Ishikawa (cell line): Measurements from ENCODE around the gene DGKE.

Source experiments
- CEBPB ChIP-seq: IDR thresholded peaks from 2 replicates; pipeline ENCODE4 v1.6.1; 2012
- CREB1 ChIP-seq: IDR thresholded peaks from 2 replicates; pipeline ENCODE4 v1.6.1; 2012; ENCODE audit warnings: low read depth
- EGR1 ChIP-seq: IDR thresholded peaks from 2 replicates; pipeline ENCODE4 v1.6.1; 2012
- EP300 ChIP-seq: IDR thresholded peaks from 2 replicates; pipeline ENCODE4 v1.6.1; 2012; ENCODE audit warnings: borderline replicate concordance
- FOXM1 ChIP-seq: IDR thresholded peaks from 2 replicates; pipeline ENCODE4 v1.6.1; 2012; ENCODE audit warnings: low read depth, borderline replicate concordance
- MAX ChIP-seq: IDR thresholded peaks from 2 replicates; pipeline ENCODE4 v1.6.1; 2012
- NFIC ChIP-seq: IDR thresholded peaks from 2 replicates; pipeline ENCODE4 v1.6.1; 2012
- RAD21 ChIP-seq: IDR thresholded peaks from 2 replicates; pipeline ENCODE4 v1.6.1; 2012; ENCODE audit warnings: low read depth
- REST ChIP-seq: IDR thresholded peaks from 2 replicates; pipeline ENCODE4 v1.6.1; 2012; ENCODE audit warnings: low read depth, mild to moderate bottlenecking
- TAF1 ChIP-seq: IDR thresholded peaks from 2 replicates; pipeline ENCODE4 v1.6.1; 2012; ENCODE audit warnings: low read depth, mild to moderate bottlenecking
- TCF12 ChIP-seq: IDR thresholded peaks from 2 replicates; pipeline ENCODE4 v1.6.1; 2012; ENCODE audit warnings: low read depth
- TEAD4 ChIP-seq: IDR thresholded peaks from 2 replicates; pipeline ENCODE4 v1.6.1; 2012
- USF1 ChIP-seq: IDR thresholded peaks from 2 replicates; pipeline ENCODE4 v1.6.1; 2012

DNA sequence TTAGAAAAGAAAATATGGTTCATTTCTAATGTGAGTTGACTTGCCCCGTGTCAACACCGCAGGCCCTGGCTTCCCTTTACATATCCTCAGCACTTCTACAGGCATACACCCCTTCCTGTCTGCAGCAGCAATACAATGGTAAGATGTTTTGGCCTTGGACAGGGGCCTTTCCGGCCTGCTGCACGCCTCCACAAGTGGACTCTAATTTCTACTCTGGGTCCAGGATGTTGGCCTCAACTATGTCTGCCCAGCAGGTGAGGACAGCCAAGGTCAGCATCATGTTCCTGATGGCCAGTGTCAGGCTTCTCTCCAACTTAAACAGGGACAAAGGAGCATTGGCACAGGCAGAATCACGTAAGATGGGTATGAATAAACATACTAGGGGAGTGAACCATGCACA lies 11.2 kb upstream of the DGKE start:
- no peak for TF ChIP-seq MAX
- no peak for TF ChIP-seq REST
- no peak for TF ChIP-seq EP300
- no peak for TF ChIP-seq TEAD4
- TF ChIP-seq TAF1: no peak
- no peak for TF ChIP-seq EGR1
- TF ChIP-seq TCF12: no peak
- TF ChIP-seq CEBPB: no peak
- TF ChIP-seq RAD21: no peak
- TF ChIP-seq USF1: no peak
- TF ChIP-seq NFIC: no peak
- no peak for TF ChIP-seq FOXM1
- TF ChIP-seq CREB1: no peak
